GM12878 (cell line): ENCODE results near the gene CDX1. TPM values are rescaled to one million over a fixed set of nuclear protein-coding genes. Genes with fewer than 3 reads are reported as not detected.

Experiments used
- ATAC-seq: fragments of 200-7000 bp; cut with Tn5 transposase; 3 replicates; pipeline ENCODE4 v1.9.1; 2020; ENCODE audit warnings: mild to moderate bottlenecking, moderate library complexity
- BruUV-seq: library from RNA; stranded (reverse); fragments of 400-500 nt; replicated peaks from 2 replicates; lab custom pipeline; 2021; lab: Mats Ljungman, UMichigan
- CTCF ChIA-PET: fragments of 300-600 bp; sonication (Branson Sonifier 250); formaldehyde crosslinking; extraction: SDS; loops from one replicate; lab custom pipeline; 2021; ENCODE audit warnings: inconsistent platforms; lab: Yijun Ruan, JAX
- POLR2A ChIA-PET: fragments of 350-600 bp; formaldehyde crosslinking; extraction: SDS; loops from one replicate; lab custom pipeline; 2021; ENCODE audit warnings: inconsistent platforms; lab: Charles Lee
- RAD21 ChIA-PET: fragments of 300-600 bp; sonication (Branson Sonifier 250); formaldehyde crosslinking; loops from one replicate; lab custom pipeline; 2023; ENCODE audit warnings: antibody characterized with exemption; ENCODE audit not compliant: unreplicated experiment; lab: Charles Lee
- SMC1A ChIA-PET: fragments of 300-600 bp; sonication (Branson Sonifier 250); formaldehyde crosslinking; loops from one replicate; lab custom pipeline; 2023; ENCODE audit not compliant: unreplicated experiment, uncharacterized antibody; lab: Charles Lee
- DNase-seq: peaks from one replicate; pipeline ENCODE4 v3.0.0-alpha.2; 2011; ENCODE audit warnings: low read depth, low spot score
- FAIRE-seq: peaks from 3 replicates; lab custom pipeline; 2011; peaks lifted over from hg19 to GRCh38; lab: Jason Lieb, UNC
- H2AFZ ChIP-seq: 2 replicates; pipeline ENCODE4 v1.6.0; 2011; ENCODE audit warnings: low read depth, low read length, control low read depth; ENCODE audit not compliant: control insufficient read depth
- H3K27ac ChIP-seq: 2 replicates; pipeline ENCODE4 v1.5.1; 2011; ENCODE audit warnings: control low read depth; ENCODE audit not compliant: control insufficient read depth, insufficient read depth
- H3K27me3 ChIP-seq, 2 experiments: replicated peaks in 1 of 2; 2 replicates each; pipeline versions ENCODE4 v1.6.0 to v1.6.1; 2011; ENCODE audit warnings: low read length in 1 of 2; ENCODE audit not compliant: control insufficient read depth in 2 of 2, insufficient read depth in 2 of 2
- H3K36me3 ChIP-seq, 2 experiments: 2 replicates each; pipeline ENCODE4 v1.5.1; 2011; ENCODE audit warnings: low read length in 1 of 2; ENCODE audit not compliant: control insufficient read depth in 2 of 2, insufficient read depth in 2 of 2
- H3K4me1 ChIP-seq: 2 replicates; pipeline ENCODE4 v1.6.1; 2011; ENCODE audit warnings: mild to moderate bottlenecking, low read length, moderate library complexity, mixed read lengths; ENCODE audit not compliant: control insufficient read depth, insufficient read depth
- H3K4me2 ChIP-seq: 2 replicates; pipeline ENCODE4 v1.6.0; 2011; ENCODE audit warnings: control low read depth; ENCODE audit not compliant: control insufficient read depth, insufficient read depth
- H3K4me3 ChIP-seq: fragments of 200-600 bp; sonication (generic); 2 replicates; pipeline ENCODE4 v1.5.1; 2016
- H3K79me2 ChIP-seq: 2 replicates; pipeline ENCODE4 v1.6.0; 2011; ENCODE audit warnings: low read length; ENCODE audit not compliant: control insufficient read depth, insufficient read depth
- H3K9ac ChIP-seq: 2 replicates; pipeline ENCODE4 v1.8.0; 2011; ENCODE audit warnings: low read length, control low read depth, mixed read lengths; ENCODE audit not compliant: control insufficient read depth, insufficient read depth
- H3K9me3 ChIP-seq: replicated peaks from 3 replicates; pipeline ENCODE4 v1.5.1; 2011; ENCODE audit warnings: mild to moderate bottlenecking, low read length; ENCODE audit not compliant: control insufficient read depth, insufficient read depth
- H4K20me1 ChIP-seq: 2 replicates; pipeline ENCODE4 v1.6.0; 2011; ENCODE audit not compliant: control insufficient read depth, insufficient read depth
- CEBPZ ChIP-seq: fragments of 150-350 bp; IDR thresholded peaks from 2 replicates; pipeline ENCODE4 v1.6.1; 2016; ENCODE audit warnings: low read depth, low read length
- EGR1 ChIP-seq, 2 experiments: IDR thresholded peaks; 1 replicate in 1 of 2; 2 replicates in 1 of 2; pipeline ENCODE4 v1.6.1; 2011 to 2012; ENCODE audit warnings: low read depth in 2 of 2, low read length in 2 of 2, borderline replicate concordance in 1 of 2, mild to moderate bottlenecking in 1 of 2, moderate library complexity in 1 of 2
- MEF2B ChIP-seq: fragments of 450-650 bp; IDR thresholded peaks from 2 replicates; pipeline ENCODE4 v1.6.1; 2018; ENCODE audit warnings: mild to moderate bottlenecking, moderate library complexity; ENCODE audit not compliant: partially characterized antibody, poor library complexity, severe bottlenecking
- RB1 ChIP-seq: fragments of 450-650 bp; formaldehyde crosslinking; IDR thresholded peaks from 2 replicates; pipeline ENCODE4 v1.6.1; 2017; ENCODE audit warnings: mild to moderate bottlenecking, borderline replicate concordance
- WGBS: methylation state at CpG from one replicate; pipeline ENCODE4 v1.1.6; 2016; ENCODE audit warnings: low lambda C conversion rate; ENCODE audit not compliant: insufficient replicate concordance, insufficient coverage; ENCODE audit errors: missing lambda C conversion rate; 5-methylcytosine and 5-hydroxymethylcytosine counted together
- in situ Hi-C: fragments of 300-500 bp; cut with MboI; formaldehyde crosslinking; loops from 9 replicates; pipeline ENCODE4 v1.14.3; 2018; ENCODE audit warnings: mixed read lengths
- intact Hi-C: fragments of 100-400 bp; cut with micrococcal nuclease; formaldehyde crosslinking; loops from one replicate; pipeline ENCODE4 v1.14.2; 2022; ENCODE audit not compliant: unreplicated experiment
- polyA plus RNA-seq, 11 experiments: library from polyadenylated mRNA; depleted of rRNA in 4 of 11; unstranded in 6 of 11; stranded (reverse) in 5 of 11; fragments of >200 nt; fragmentation: Nextera tagmentation in 4 of 11; fragmentation: Illumina TruSeq in 1 of 11; extraction: Ambion mirVana in 4 of 11; extraction: Trizol in 1 of 11; gene quantifications; 1 replicate in 1 of 11; 2 replicates in 10 of 11; pipeline versions ENCODE4 v1.2.1 to v1.2.3, GENCODE V29; 2011 to 2016; ENCODE audit warnings: inconsistent platforms in 2 of 11, missing spikeins in 2 of 11, low read depth in 1 of 11
- total RNA-seq, 4 experiments: library from RNA; depleted of rRNA in 3 of 4; stranded (reverse); fragments of >200 nt in 3 of 4; fragmentation: Illumina TruSeq in 1 of 4; extraction: Trizol in 1 of 4; gene quantifications; 2 replicates each; pipeline versions ENCODE4 v1.2.1 to v1.2.3, GENCODE V29; 2013 to 2021
- TF ChIP-seq, protein P1 (sequence below): fragments of 150-350 bp; IDR thresholded peaks from 2 replicates; pipeline ENCODE4 v1.6.1; 2014; ENCODE audit warnings: mild to moderate bottlenecking, low read depth, low read length

Gene CDX1
- total and polyA plus RNA-seq, 10 of the 15 experiments (the other 5 are each of a cell fraction or from before 2014, with no cell fraction given): not detected

- TF ChIP-seq CEBPZ: no peak
- TF ChIP-seq RB1: no peak
Observed at GRCh38 chr5:150143350-150144245, 23.0 kb upstream of the CDX1 start (continued).

DNA sequence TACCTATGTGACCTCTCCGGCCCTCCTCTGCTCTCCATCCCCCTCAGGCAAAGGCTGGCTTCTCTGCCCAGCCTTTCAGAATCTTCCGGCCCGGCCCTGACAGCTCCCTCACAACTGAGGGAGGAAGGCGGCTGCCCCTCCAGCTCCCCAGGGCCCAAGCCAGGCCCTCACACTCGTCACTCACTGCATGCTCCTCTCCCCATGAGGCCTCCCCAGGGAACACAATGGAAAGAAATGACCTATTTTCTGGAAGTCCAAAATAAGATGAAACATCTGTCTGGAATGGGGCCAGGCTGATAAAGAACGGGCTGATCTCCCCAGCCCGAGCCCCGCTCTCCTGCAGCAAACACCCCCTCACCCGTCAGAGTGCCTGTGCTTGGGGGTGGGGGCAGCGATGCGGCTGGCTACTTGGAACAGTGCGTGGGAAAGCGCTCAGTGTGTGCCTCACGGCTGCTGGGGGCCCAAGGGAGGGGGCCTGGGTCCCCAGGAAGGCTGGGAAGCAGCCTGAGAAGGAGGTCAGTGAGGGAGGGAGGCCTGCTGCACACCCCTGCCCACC is 22.3 kb upstream of the CDX1 start:
- BruUV-seq: no TSS peak
- intact Hi-C loops: no loop called here
- no peak overlapping the region for H3K27ac ChIP-seq
- ChIA-PET SMC1A (interaction anchor here (1.7 kb wide), 1 partner anchor 18 kb away, joined by 10 read pairs; no protein-coding TSS in a partner anchor), POLR2A (no interaction called here), RAD21 (interaction anchor here (1.6 kb wide), 1 partner anchor 12 kb away, joined by 13 read pairs; the partner anchor contains the start of gene PDGFRB), CTCF (interaction anchor here (0.8 to 1.7 kb wide), 4 partner anchors 11 to 18 kb away, joined by 3 to 11 read pairs (median 4); partner anchors contain the start of gene PDGFRB)
- no peak overlapping the region for H3K9ac ChIP-seq
- FAIRE-seq (no peak), DNase-seq (no peak), ATAC-seq (no peak)
- H3K9me3 ChIP-seq: no peaks in the 10 kb centered on the region
- no peak overlapping the region for H2AFZ ChIP-seq
- H3K36me3 ChIP-seq: no peaks in the 10 kb centered on the region
- no peak overlapping the region for H3K4me2 ChIP-seq
- H3K4me3 ChIP-seq: no peak overlapping the region
- no peaks in the 10 kb centered on the region for H3K79me2 ChIP-seq
- no peaks in the 10 kb centered on the region for H3K27me3 ChIP-seq
- H4K20me1 ChIP-seq: no peaks in the 10 kb centered on the region
- in situ Hi-C loops: no loop called here
- WGBS: 33% methylated on average over 14 of the region's 14 CpGs
- TF ChIP-seq EGR1 (IDR thresholded peaks at IDR 0.05; ENCODE audit: borderline replicate concordance in 1 of 2, low read depth in 2 of 2, low read length in 2 of 2): no peak
- TF ChIP-seq, protein P1, sequence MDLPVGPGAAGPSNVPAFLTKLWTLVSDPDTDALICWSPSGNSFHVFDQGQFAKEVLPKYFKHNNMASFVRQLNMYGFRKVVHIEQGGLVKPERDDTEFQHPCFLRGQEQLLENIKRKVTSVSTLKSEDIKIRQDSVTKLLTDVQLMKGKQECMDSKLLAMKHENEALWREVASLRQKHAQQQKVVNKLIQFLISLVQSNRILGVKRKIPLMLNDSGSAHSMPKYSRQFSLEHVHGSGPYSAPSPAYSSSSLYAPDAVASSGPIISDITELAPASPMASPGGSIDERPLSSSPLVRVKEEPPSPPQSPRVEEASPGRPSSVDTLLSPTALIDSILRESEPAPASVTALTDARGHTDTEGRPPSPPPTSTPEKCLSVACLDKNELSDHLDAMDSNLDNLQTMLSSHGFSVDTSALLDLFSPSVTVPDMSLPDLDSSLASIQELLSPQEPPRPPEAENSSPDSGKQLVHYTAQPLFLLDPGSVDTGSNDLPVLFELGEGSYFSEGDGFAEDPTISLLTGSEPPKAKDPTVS: no peak
- peak; percentile 54 for TF ChIP-seq MEF2B
- H3K4me1 ChIP-seq: no peaks in the 10 kb centered on the region
